Esophagus muscularis mucosa (tissue), 3 donors: Measurements from ENCODE around the gene TMOD1.

Source experiments
- POLR2A ChIP-seq: fragments of 450-650 bp; IDR thresholded peaks from one replicate; pipeline ENCODE4 v1.6.1; 2017; ENCODE audit warnings: antibody characterized with exemption, moderate library complexity, mild to moderate bottlenecking, low read depth
- TF ChIP-seq, protein P1 (sequence below), 3 experiments: fragments of 200-600 bp in 2 of 3; fragments of 450-650 bp in 1 of 3; sonication (generic) in 2 of 3; IDR thresholded peaks; one replicate each; pipeline ENCODE4 v1.5.1; 2017 to 2019; ENCODE audit warnings: antibody characterized with exemption in 3 of 3, mild to moderate bottlenecking in 2 of 3, moderate library complexity in 1 of 3

- TF ChIP-seq, protein P1, sequence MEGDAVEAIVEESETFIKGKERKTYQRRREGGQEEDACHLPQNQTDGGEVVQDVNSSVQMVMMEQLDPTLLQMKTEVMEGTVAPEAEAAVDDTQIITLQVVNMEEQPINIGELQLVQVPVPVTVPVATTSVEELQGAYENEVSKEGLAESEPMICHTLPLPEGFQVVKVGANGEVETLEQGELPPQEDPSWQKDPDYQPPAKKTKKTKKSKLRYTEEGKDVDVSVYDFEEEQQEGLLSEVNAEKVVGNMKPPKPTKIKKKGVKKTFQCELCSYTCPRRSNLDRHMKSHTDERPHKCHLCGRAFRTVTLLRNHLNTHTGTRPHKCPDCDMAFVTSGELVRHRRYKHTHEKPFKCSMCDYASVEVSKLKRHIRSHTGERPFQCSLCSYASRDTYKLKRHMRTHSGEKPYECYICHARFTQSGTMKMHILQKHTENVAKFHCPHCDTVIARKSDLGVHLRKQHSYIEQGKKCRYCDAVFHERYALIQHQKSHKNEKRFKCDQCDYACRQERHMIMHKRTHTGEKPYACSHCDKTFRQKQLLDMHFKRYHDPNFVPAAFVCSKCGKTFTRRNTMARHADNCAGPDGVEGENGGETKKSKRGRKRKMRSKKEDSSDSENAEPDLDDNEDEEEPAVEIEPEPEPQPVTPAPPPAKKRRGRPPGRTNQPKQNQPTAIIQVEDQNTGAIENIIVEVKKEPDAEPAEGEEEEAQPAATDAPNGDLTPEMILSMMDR (IDR thresholded peaks at IDR 0.05): no peak
- no peak for TF ChIP-seq POLR2A
Observed at GRCh38 chr9:97558701-97559101, 57.2 kb downstream of the TMOD1 start.
